HEK293 (cell line): Measurements from ENCODE around the gene FOXN1.

Source experiments
- CTCF ChIP-seq: fragments of 450-650 bp; formaldehyde crosslinking; IDR thresholded peaks from 2 replicates; pipeline ENCODE4 v1.5.1; 2016; ENCODE audit warnings: missing biosample characterization, missing genetic modification characterization
- KLF16 ChIP-seq: fragments of 450-650 bp; formaldehyde crosslinking; IDR thresholded peaks from 2 replicates; pipeline ENCODE4 v1.5.1; 2017; ENCODE audit warnings: missing biosample characterization, missing genetic modification characterization
- YY1 ChIP-seq: fragments of 450-650 bp; formaldehyde crosslinking; IDR thresholded peaks from 2 replicates; pipeline ENCODE4 v1.5.1; 2018; ENCODE audit warnings: missing biosample characterization, missing genetic modification characterization
- ZBTB20 ChIP-seq: fragments of 450-650 bp; formaldehyde crosslinking; IDR thresholded peaks from 2 replicates; pipeline ENCODE4 v1.5.1; 2016; ENCODE audit warnings: missing biosample characterization, missing genetic modification characterization
- ZSCAN16 ChIP-seq: fragments of 450-650 bp; formaldehyde crosslinking; IDR thresholded peaks from 2 replicates; pipeline ENCODE4 v1.5.1; 2016; ENCODE audit warnings: missing biosample characterization, missing genetic modification characterization

DNA sequence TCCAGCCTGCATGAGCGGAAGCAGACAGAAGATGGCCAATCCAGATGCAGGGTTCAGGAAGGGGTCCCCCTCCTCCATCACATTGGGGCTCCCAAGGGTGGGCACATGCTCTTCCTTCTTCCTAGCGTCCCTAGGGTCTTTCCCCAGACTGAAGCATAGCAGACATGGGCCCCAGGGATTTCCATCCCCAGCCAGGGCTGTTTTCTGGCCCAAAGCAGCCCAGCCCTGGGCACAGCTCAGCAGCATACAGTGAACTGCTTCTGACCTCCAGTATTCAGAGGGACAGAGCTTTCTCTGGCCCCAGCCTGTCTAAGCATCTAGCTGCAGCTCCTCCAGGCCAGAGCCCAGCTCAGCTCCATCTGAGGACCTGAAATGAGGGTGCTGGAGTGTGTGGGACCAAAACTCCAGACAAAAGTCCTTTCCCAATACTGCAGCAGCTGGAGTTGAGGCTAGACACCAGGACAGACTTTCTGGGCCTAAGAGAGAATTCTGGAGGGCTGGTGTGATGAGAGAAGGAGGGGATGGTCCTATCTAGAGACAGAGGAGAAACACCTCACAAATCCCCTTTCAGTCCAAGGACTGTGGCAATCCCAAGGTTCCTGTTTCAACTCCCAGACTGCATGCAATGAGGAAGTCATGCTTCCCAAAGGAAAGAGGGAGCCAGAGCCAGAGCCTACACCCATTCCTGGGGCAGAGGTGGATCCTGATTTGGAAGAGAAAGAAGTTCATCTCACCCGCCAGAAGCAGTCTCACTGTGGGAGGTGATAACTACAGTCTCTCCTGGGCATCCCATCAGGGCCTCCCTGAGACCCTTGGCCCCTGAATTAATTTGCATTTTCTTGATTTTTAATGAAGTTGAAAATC, 4.5 kb upstream of the FOXN1 start:
- TF ChIP-seq ZSCAN16 (tag by site-specific recombination) = no peak
- no peak for TF ChIP-seq YY1
- TF ChIP-seq KLF16 (tag by site-specific recombination) = no peak
- no peak for TF ChIP-seq CTCF (tag by site-specific recombination)
- no peak for TF ChIP-seq ZBTB20
